HG02571 (cell line): ENCODE results near the gene GBA2.

ENCODE experiments used
- ATAC-seq: cut with Tn5 transposase; IDR thresholded peaks from one replicate; pipeline ENCODE4 v1.9.1; 2021; ENCODE audit warnings: mild to moderate bottlenecking, moderate library complexity; ENCODE audit not compliant: unreplicated experiment

The GBA2 gene

GRCh38 chr9:35741740-35742139 lies 7.3 kb downstream of the GBA2 start:
- ATAC-seq: no peak

GRCh38 chr9:35740243-35740642 lies 8.8 kb downstream of the GBA2 start:
- ATAC-seq: no peak

- ATAC-seq: no peak
Measured at GRCh38 chr9:35738924-35739323, 10.1 kb downstream of the GBA2 start.

DNA sequence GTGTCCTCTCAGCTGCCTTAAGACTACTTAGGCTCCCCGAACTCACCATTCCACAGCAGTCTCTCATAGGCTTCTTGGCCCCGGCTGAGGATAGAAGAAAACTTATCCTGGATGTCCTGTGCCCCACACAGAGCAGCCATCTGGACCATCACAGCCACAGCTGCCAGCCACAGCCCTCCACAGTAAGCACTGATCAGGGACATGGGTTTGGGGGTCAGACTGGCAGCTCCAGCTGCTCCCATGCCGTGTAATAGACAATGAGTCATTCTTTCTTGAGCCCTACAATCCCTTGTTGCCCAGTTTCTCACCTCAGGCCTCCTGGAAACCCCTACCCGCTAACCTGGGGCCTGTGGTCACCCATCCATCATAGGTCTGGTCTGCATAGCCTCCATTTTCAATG lies 10.8 kb downstream of the GBA2 start:
- no peak for ATAC-seq

DNA sequence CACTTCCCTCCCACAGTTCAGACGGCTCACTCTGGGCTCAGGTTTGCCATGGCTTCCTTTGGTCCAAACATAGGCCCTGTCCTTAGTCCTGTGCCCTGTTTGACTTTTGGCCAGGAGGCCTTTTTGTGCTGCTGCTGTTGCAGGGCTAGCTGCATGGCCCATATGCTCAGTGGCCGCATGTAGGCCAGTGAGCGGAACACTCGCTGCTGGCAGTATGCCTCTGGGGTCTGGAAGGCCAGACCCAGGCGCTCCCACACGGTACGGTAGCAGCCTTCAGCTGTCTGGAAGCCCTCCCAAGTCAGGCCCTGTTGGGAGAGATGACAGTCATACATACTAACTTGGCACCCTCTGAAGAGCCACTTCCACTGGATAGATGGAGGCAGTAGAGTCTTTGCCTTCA lies 11.9 kb downstream of the GBA2 start:
- ATAC-seq: no peak

- ATAC-seq: no peak
Measured at GRCh38 chr9:35736201-35736633, 12.8 kb downstream of the GBA2 start.

GRCh38 chr9:35734096-35734495 lies 14.9 kb downstream of the GBA2 start:
- ATAC-seq: no peak

DNA sequence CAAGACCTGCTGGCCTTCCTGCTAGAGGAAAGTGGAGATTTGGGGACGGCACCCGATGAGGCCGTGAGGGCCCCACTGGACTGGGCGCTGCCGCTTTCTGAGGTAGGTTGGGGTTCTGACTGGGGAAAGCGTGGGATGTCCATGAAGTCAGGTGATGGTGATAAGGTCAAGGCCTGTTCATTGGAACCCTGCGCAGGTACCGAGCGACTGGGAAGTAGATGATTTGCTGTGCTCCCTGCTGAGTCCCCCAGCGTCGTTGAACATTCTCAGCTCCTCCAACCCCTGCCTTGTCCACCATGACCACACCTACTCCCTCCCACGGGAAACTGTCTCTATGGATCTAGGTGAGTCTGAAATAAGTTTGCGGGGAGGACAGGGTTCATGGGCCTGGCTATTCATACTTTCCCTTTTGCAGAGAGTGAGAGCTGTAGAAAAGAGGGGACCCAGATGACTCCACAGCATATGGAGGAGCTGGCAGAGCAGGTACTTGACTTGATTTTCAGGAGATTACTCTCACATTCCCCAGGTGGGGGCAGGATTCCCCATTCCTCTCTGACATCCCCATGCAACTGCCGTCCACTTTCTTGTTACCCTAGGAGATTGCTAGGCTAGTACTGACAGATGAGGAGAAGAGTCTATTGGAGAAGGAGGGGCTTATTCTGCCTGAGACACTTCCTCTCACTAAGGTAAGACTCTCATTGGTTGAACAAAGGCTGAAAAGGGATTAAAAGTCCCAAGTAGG lies 16.1 kb downstream of the GBA2 start:
- peak; percentile 8 for ATAC-seq

DNA sequence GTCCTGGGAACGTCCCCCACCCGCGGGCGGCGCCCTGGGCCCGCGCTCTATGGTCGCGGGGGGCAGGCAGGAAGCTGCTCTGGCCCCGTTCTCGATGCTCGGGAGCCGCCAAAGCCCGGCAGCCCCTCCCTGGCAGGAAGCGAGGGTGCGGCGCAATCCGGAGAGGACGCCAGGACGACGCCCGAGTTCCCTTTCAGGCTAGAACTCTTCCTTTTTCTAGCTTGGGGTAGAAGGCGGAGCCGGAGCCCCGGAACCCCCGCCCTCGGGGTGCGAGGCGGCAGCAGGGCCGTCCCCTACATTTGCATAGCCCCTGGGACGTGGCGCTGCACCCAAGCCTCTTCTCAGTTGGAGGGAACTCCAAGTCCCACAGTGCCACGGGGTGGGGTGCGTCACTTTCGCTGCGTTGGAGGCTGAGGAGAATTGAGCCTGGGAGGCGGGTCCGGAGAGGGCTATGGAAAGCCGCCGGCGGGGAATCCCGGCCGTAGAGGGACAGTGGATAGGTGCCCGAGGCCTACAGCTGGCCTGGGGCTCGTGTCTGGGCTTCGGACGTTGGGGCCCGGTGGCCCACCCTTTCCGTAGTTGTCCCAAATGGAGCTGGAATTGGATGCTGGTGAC lies 16.7 kb downstream of the GBA2 start, which contains the start of the genes CREB3 and TLN1:
Gene CREB3, plus strand, starts transcription at position 482 of the 615 bp plus-strand sequence. Its CDS starts 107 bp downstream, at position 589.
Gene TLN1, minus strand, starts transcription at position 11 of the 615 bp plus-strand sequence. CDS start 6,501 bp downstream, outside the sequence.
- ATAC-seq: peak; percentile 76

- no peak for ATAC-seq
Measured at GRCh38 chr9:35731415-35732184, 17.4 kb downstream of the GBA2 start.

GRCh38 chr9:35730486-35730854 lies 18.6 kb downstream of the GBA2 start:
- no peak for ATAC-seq

DNA sequence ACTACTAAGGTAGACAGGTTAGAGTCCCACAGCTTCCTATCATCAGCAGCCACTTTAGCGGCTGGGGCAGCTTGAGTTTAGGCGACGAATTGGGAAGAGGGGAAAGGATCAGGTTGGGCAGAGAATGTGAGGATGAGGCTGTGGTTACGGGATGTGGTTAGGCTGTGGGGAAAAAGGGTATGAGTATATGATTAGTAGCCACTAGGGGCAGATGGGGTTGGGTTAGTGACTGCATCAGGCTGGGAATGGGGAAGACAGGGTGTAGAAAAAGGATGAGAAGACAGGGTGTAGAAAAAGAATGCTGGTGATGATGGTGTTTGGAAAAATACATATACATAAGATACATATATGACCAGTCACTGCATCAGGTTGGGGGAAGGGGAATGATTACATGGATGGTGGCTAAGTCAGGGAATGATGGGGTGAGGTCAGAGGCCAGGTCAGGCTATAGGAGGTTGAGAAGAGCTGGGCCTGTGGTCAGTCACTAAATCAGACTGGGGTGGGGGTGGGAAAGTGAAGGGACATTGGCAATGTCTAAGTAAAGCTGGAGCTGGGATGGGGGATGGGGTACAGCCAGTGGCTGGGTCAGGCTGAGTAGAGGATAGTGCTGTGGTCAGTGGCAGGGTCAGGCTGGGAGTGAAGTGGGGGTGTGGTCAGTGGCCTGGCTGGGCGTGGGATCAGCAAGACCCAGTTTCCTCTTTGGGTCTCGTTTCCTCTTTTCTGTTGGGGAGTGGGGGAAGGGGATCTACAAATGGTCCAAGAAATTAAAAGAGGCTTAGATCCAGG lies 19.1 kb downstream of the GBA2 start:
- no peak for ATAC-seq

GRCh38 chr9:35729101-35729500 lies 19.9 kb downstream of the GBA2 start:
- ATAC-seq: no peak

- no peak for ATAC-seq
Measured at GRCh38 chr9:35728041-35728971, 20.7 kb downstream of the GBA2 start.

- no peak for ATAC-seq
Measured at GRCh38 chr9:35727676-35728040, 21.4 kb downstream of the GBA2 start.

GRCh38 chr9:35726931-35727330 lies 22.1 kb downstream of the GBA2 start:
- ATAC-seq: no peak

DNA sequence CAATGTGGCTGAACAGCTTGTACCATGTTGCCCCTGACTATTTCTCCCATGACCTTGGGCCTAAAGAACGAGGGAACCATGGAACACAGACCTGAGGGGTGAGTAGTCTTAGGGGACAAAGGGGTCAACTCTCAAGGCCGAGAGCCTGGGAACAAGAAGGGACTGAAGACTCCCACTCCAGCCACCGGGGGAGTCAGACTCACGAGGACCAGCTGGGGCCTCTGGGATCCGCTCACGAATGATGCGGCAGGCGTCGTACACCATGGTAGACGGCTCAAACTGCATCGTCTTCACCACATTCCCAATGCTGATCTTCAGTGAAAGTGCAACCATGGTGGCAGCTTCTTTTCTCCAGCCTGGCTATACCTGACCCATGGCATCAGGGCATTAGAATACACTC lies 23.7 kb downstream of the GBA2 start:
- no peak for ATAC-seq

GRCh38 chr9:35723908-35724307 lies 25.1 kb downstream of the GBA2 start:
- no peak for ATAC-seq

DNA sequence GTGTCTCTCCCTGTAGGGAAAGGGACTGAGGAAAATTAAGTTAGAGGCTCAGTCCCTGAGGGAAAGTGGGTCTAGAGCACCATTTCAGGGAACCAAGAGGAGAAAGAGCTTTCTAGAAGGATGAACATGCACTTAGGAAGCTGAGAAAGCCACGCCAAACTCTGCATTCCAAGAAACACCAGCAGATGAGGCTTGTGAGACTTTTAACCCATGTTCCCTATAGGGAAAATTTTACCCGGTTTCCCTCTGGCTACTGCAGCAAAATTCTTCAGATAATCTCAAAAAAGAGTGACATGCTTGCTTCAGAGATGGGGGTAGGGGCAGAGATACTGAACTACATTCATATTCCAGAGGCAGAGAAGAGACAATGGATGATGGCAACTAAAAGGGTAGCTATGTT lies 25.6 kb downstream of the GBA2 start:
- no peak for ATAC-seq

- ATAC-seq: no peak
Measured at GRCh38 chr9:35719546-35719945, 29.5 kb downstream of the GBA2 start.
